Measurements from ENCODE around the gene SLC25A12. TPM values are rescaled to one million over a fixed set of nuclear protein-coding genes. Genes with fewer than 3 reads are reported as not detected.

Gene SLC25A12
- total RNA-seq, 3 donors from 2014 or later (not counting 1 experiment from before 2014, with no cell fraction given), result 18.7 to 21.7 (median 19.0) TPM

- no peak for DNase-seq
- no peak for ATAC-seq
- no peaks in the 10 kb centered on the region for H3K4me1 ChIP-seq (ENCODE audit: control insufficient read depth, insufficient read depth, low read length)
- H3K27ac Mint-ChIP-seq, result no peak overlapping the region
- H3K9me3 Mint-ChIP-seq, result no peaks in the 10 kb centered on the region
- intact Hi-C loops (cut with micrococcal nuclease), result no loop called here
- H3K36me3 ChIP-seq (ENCODE audit: control insufficient read depth, insufficient read depth, low read length), result no peaks in the 10 kb centered on the region
- WGBS (ENCODE audit: insufficient coverage), result 94% methylated on average over 4 of the region's 5 CpGs
- peaks cover 6 to 7% of the 10 kb centered on the region in 2 donors for H3K4me1 Mint-ChIP-seq
- no peaks in the 10 kb centered on the region for H3K27me3 ChIP-seq (ENCODE audit: control insufficient read depth, insufficient read depth, low read length)
- no peak overlapping the region for H3K27ac ChIP-seq (ENCODE audit: low read length)
- no peaks in the 10 kb centered on the region for H3K27me3 Mint-ChIP-seq (ENCODE audit: low read depth in 2 of 2)
- TF ChIP-seq, protein P1, sequence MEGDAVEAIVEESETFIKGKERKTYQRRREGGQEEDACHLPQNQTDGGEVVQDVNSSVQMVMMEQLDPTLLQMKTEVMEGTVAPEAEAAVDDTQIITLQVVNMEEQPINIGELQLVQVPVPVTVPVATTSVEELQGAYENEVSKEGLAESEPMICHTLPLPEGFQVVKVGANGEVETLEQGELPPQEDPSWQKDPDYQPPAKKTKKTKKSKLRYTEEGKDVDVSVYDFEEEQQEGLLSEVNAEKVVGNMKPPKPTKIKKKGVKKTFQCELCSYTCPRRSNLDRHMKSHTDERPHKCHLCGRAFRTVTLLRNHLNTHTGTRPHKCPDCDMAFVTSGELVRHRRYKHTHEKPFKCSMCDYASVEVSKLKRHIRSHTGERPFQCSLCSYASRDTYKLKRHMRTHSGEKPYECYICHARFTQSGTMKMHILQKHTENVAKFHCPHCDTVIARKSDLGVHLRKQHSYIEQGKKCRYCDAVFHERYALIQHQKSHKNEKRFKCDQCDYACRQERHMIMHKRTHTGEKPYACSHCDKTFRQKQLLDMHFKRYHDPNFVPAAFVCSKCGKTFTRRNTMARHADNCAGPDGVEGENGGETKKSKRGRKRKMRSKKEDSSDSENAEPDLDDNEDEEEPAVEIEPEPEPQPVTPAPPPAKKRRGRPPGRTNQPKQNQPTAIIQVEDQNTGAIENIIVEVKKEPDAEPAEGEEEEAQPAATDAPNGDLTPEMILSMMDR (IDR thresholded peaks at IDR 0.05), result no peak
- H3K4me3 Mint-ChIP-seq, result no peak overlapping the region
- H3K9me3 ChIP-seq (ENCODE audit: control insufficient read depth, insufficient read depth, low read length), result no peaks in the 10 kb centered on the region
- no peak overlapping the region for H3K4me3 ChIP-seq (ENCODE audit: low read length)
- no peaks in the 10 kb centered on the region for H3K36me3 Mint-ChIP-seq
Measured at GRCh38 chr2:171883275-171883893, 10.7 kb downstream of the SLC25A12 start.

DNA sequence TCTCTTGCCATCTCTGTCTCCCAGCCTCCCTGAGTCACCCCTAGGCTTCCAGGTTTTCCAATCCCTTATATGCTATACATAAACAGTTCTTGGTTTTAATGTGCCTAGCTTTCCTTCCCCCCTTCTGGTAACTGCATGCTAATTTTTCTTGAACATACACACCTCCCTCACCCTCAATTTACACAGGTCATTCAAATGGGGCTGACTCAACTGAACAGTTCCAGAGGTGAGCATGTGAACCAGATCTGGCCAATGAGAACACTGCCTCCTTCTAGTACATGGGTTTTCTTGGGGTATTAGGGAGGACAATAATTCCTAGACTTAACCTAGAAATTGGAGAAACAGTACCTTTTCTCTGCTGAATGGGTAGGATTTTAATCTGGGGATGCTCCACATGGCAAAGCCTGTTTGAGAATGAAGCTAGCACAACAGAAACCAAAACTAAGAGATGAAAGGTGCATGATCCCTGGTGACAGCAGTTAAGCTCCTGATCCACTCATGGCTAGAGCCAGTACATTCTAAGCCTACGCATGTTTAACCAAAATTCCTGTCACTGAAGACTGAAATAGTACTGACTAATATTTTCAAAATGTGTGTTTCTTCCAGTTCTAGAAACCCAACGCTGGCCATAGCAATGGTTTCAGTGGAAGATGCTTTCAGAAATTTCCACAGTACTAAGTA, 11.8 kb downstream of the SLC25A12 start:
- Mint-ChIP-seq H3K36me3 (no peaks in the 10 kb centered on the region), H3K4me3 (no peak overlapping the region), H3K27ac (no peak overlapping the region), H3K4me1 (peaks cover 6 to 7% of the 10 kb centered on the region in 2 donors), H3K9me3 (no peaks in the 10 kb centered on the region), H3K27me3 (ENCODE audit: low read depth in 2 of 2) (no peaks in the 10 kb centered on the region)
- DNase-seq, result no peak
- intact Hi-C loops (cut with micrococcal nuclease), result no loop called here
- no peaks in the 10 kb centered on the region for H3K27me3 ChIP-seq (ENCODE audit: control insufficient read depth, insufficient read depth, low read length)
- H3K4me3 ChIP-seq (ENCODE audit: low read length), result no peak overlapping the region
- no peaks in the 10 kb centered on the region for H3K4me1 ChIP-seq (ENCODE audit: control insufficient read depth, insufficient read depth, low read length)
- H3K9me3 ChIP-seq (ENCODE audit: control insufficient read depth, insufficient read depth, low read length), result no peaks in the 10 kb centered on the region
- TF ChIP-seq, protein P1 (IDR thresholded peaks at IDR 0.05), result no peak
- H3K36me3 ChIP-seq (ENCODE audit: control insufficient read depth, insufficient read depth, low read length), result no peaks in the 10 kb centered on the region
- no peak for ATAC-seq
- no peak overlapping the region for H3K27ac ChIP-seq (ENCODE audit: low read length)
- WGBS (ENCODE audit: insufficient coverage), result 80% methylated on average over 2 of the region's 2 CpGs

DNA sequence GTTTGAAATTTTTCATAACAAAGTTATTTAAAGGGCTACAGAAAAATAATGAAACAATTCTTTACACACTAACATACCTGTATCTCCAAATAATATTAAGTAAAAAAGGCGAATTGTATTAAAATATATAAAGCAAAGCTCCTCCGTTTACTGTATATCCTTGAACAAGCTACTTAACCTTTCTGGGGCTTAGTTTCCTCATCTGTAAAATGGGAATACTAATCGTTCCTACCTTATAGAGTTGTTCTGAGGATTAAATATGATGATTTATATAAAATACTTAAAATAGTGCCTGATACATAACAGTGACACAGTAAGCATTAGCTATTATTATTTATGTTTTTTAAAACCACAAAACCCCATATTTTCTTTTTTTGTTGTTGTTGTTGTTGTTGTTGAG, 13.3 kb downstream of the SLC25A12 start:
- Mint-ChIP-seq H3K36me3 (no peaks in the 10 kb centered on the region), H3K9me3 (no peaks in the 10 kb centered on the region), H3K4me1 (peaks cover 6 to 12% of the 10 kb centered on the region in 2 donors), H3K4me3 (no peak overlapping the region), H3K27me3 (ENCODE audit: low read depth in 2 of 2) (no peaks in the 10 kb centered on the region), H3K27ac (no peak overlapping the region)
- no CpG with 5 or more reads among the region's 3 CpGs for WGBS (ENCODE audit: insufficient coverage)
- H3K4me3 ChIP-seq (ENCODE audit: low read length), result no peak overlapping the region
- ATAC-seq, result no peak
- no peaks in the 10 kb centered on the region for H3K4me1 ChIP-seq (ENCODE audit: control insufficient read depth, insufficient read depth, low read length)
- H3K36me3 ChIP-seq (ENCODE audit: control insufficient read depth, insufficient read depth, low read length), result no peaks in the 10 kb centered on the region
- no peaks in the 10 kb centered on the region for H3K9me3 ChIP-seq (ENCODE audit: control insufficient read depth, insufficient read depth, low read length)
- no peak overlapping the region for H3K27ac ChIP-seq (ENCODE audit: low read length)
- TF ChIP-seq, protein P1 (IDR thresholded peaks at IDR 0.05), result no peak
- no peak for DNase-seq
- H3K27me3 ChIP-seq (ENCODE audit: control insufficient read depth, insufficient read depth, low read length), result no peaks in the 10 kb centered on the region
- intact Hi-C loops (cut with micrococcal nuclease), result no loop called here
